ENCODE data around the gene USP49. TPM values are rescaled to one million over a fixed set of nuclear protein-coding genes. Genes with fewer than 3 reads are reported as not detected.

Gene USP49
- total RNA-seq, 1 experiment from 2014 or later = 4.1 TPM

GRCh38 chr6:41759905-41760579 is 135.1 kb downstream of the USP49 start:
- peaks cover 30% of the 10 kb centered on the region for H3K27me3 Mint-ChIP-seq (ENCODE audit: insufficient read depth, unreplicated experiment)
- intact Hi-C loops (cut with micrococcal nuclease) = no loop called here
- H3K27ac Mint-ChIP-seq (ENCODE audit: low read depth, unreplicated experiment) = no peak overlapping the region
- no peaks in the 10 kb centered on the region for H3K9me3 Mint-ChIP-seq (ENCODE audit: unreplicated experiment)
- no peaks in the 10 kb centered on the region for H3K36me3 Mint-ChIP-seq (ENCODE audit: insufficient read depth, unreplicated experiment)
- DNase-seq (ENCODE audit: unreplicated experiment) = no peak
- ChIA-PET CTCF (no interaction called here), POLR2A (no interaction called here)
- H3K4me1 Mint-ChIP-seq (ENCODE audit: insufficient read depth, unreplicated experiment) = no peaks in the 10 kb centered on the region
- no TSS peak for BruUV-seq (replicated peaks)
- H3K4me3 Mint-ChIP-seq (ENCODE audit: unreplicated experiment) = no peak overlapping the region
- TF ChIP-seq CTCF (IDR thresholded peaks at IDR 0.05; ENCODE audit: unreplicated experiment) = no peak

- no peak for DNase-seq (ENCODE audit: unreplicated experiment)
- Mint-ChIP-seq H3K4me3 (ENCODE audit: unreplicated experiment) (no peak overlapping the region), H3K4me1 (ENCODE audit: insufficient read depth, unreplicated experiment) (no peaks in the 10 kb centered on the region), H3K9me3 (ENCODE audit: unreplicated experiment) (no peaks in the 10 kb centered on the region), H3K27ac (ENCODE audit: low read depth, unreplicated experiment) (no peak overlapping the region), H3K36me3 (ENCODE audit: insufficient read depth, unreplicated experiment) (no peaks in the 10 kb centered on the region), H3K27me3 (ENCODE audit: insufficient read depth, unreplicated experiment) (peaks cover 38% of the 10 kb centered on the region)
- POLR2A ChIA-PET = interaction anchor here (0.7 kb wide), 1 partner anchor 27 kb away, joined by 4 read pairs; no protein-coding TSS in a partner anchor
- no peak for TF ChIP-seq CTCF (IDR thresholded peaks at IDR 0.05; ENCODE audit: unreplicated experiment)
- no TSS peak for BruUV-seq (replicated peaks)
- intact Hi-C loops (cut with micrococcal nuclease) = no loop called here
- CTCF ChIA-PET = interaction anchor here (0.7 kb wide), 1 partner anchor 25 kb away, joined by 3 read pairs; no protein-coding TSS in a partner anchor
These were observed 135.9 kb downstream of the USP49 start for GRCh38 chr6:41759106-41759904.

GRCh38 chr6:41758641-41759035 is 136.5 kb downstream of the USP49 start:
- POLR2A ChIA-PET = interaction anchor here (0.7 kb wide), 1 partner anchor 27 kb away, joined by 4 read pairs; no protein-coding TSS in a partner anchor
- peaks cover 44% of the 10 kb centered on the region for H3K27me3 Mint-ChIP-seq (ENCODE audit: insufficient read depth, unreplicated experiment)
- no peak for TF ChIP-seq CTCF (IDR thresholded peaks at IDR 0.05; ENCODE audit: unreplicated experiment)
- H3K4me3 Mint-ChIP-seq (ENCODE audit: unreplicated experiment) = no peak overlapping the region
- no peaks in the 10 kb centered on the region for H3K36me3 Mint-ChIP-seq (ENCODE audit: insufficient read depth, unreplicated experiment)
- intact Hi-C loops (cut with micrococcal nuclease) = no loop called here
- H3K27ac Mint-ChIP-seq (ENCODE audit: low read depth, unreplicated experiment) = no peak overlapping the region
- CTCF ChIA-PET = interaction anchor here (0.7 kb wide), 1 partner anchor 25 kb away, joined by 3 read pairs; no protein-coding TSS in a partner anchor
- no peaks in the 10 kb centered on the region for H3K4me1 Mint-ChIP-seq (ENCODE audit: insufficient read depth, unreplicated experiment)
- no peak for DNase-seq (ENCODE audit: unreplicated experiment)
- H3K9me3 Mint-ChIP-seq (ENCODE audit: unreplicated experiment) = no peaks in the 10 kb centered on the region
- BruUV-seq (replicated peaks) = no TSS peak

- ChIA-PET POLR2A (no interaction called here), CTCF (interaction anchor here (0.6 to 0.7 kb wide), 2 partner anchors 19 to 26 kb away, joined by 3 read pairs; no protein-coding TSS in a partner anchor)
- intact Hi-C loops (cut with micrococcal nuclease) = no loop called here
- no peak overlapping the region for H3K4me3 Mint-ChIP-seq (ENCODE audit: unreplicated experiment)
- no peak overlapping the region for H3K27ac Mint-ChIP-seq (ENCODE audit: low read depth, unreplicated experiment)
- no peak for TF ChIP-seq CTCF (IDR thresholded peaks at IDR 0.05; ENCODE audit: unreplicated experiment)
- no peaks in the 10 kb centered on the region for H3K9me3 Mint-ChIP-seq (ENCODE audit: unreplicated experiment)
- no TSS peak for BruUV-seq (replicated peaks)
- H3K36me3 Mint-ChIP-seq (ENCODE audit: insufficient read depth, unreplicated experiment) = no peaks in the 10 kb centered on the region
- DNase-seq (ENCODE audit: unreplicated experiment) = no peak
- no peaks in the 10 kb centered on the region for H3K4me1 Mint-ChIP-seq (ENCODE audit: insufficient read depth, unreplicated experiment)
- H3K27me3 Mint-ChIP-seq (ENCODE audit: insufficient read depth, unreplicated experiment) = peaks cover 50% of the 10 kb centered on the region
These were observed 137.1 kb downstream of the USP49 start for GRCh38 chr6:41757931-41758640.

Data from MCF 10A (cell line).